Chondrocyte (in vitro differentiated cells): ENCODE results near the gene FGFR3. TPM values are rescaled to one million over a fixed set of nuclear protein-coding genes. Genes with fewer than 3 reads are reported as not detected.
"Not testable (repeated sequence)": the region's sequence is repeated elsewhere in the genome, so short reads cannot be mapped to it uniquely, and the experiment has no call there.

ENCODE experiments used
- DNase-seq: peaks from one replicate; pipeline ENCODE4 v3.0.0; 2021; ENCODE audit warnings: mixed read lengths, low spot score
- H3K27ac Mint-ChIP-seq: one replicate; pipeline ENCODE4 v1.8.0; 2021; ENCODE audit warnings: mild to moderate bottlenecking, moderate library complexity, mixed read lengths; ENCODE audit not compliant: unreplicated experiment
- H3K27me3 Mint-ChIP-seq: 2 replicates; pipeline ENCODE4 v1.8.0; 2021; ENCODE audit warnings: low read depth, mixed read lengths
- H3K36me3 Mint-ChIP-seq: 2 replicates; pipeline ENCODE4 v1.8.0; 2021; ENCODE audit warnings: low read depth, mixed read lengths
- H3K4me1 Mint-ChIP-seq: 2 replicates; pipeline ENCODE4 v1.8.0; 2021; ENCODE audit warnings: low read depth, mild to moderate bottlenecking, mixed read lengths
- H3K4me3 Mint-ChIP-seq: one replicate; pipeline ENCODE4 v1.8.0; 2021; ENCODE audit warnings: mild to moderate bottlenecking, moderate library complexity, mixed read lengths; ENCODE audit not compliant: unreplicated experiment
- H3K9me3 Mint-ChIP-seq: 2 replicates; pipeline ENCODE4 v1.8.0; 2021; ENCODE audit warnings: low read depth, mixed read lengths
- total RNA-seq: library from RNA; stranded (reverse); gene quantifications from 3 replicates; pipeline ENCODE4 v1.2.1, GENCODE V29; 2021
- TF ChIP-seq, protein P1 (sequence below): fragments of 200-600 bp; sonication (generic); IDR thresholded peaks from 2 replicates; pipeline ENCODE4 v1.5.0; 2021; ENCODE audit warnings: antibody characterized with exemption, mild to moderate bottlenecking, moderate library complexity

FGFR3 gene
- total RNA-seq, 1 donor from 2014 or later, result 1.3 TPM

DNA sequence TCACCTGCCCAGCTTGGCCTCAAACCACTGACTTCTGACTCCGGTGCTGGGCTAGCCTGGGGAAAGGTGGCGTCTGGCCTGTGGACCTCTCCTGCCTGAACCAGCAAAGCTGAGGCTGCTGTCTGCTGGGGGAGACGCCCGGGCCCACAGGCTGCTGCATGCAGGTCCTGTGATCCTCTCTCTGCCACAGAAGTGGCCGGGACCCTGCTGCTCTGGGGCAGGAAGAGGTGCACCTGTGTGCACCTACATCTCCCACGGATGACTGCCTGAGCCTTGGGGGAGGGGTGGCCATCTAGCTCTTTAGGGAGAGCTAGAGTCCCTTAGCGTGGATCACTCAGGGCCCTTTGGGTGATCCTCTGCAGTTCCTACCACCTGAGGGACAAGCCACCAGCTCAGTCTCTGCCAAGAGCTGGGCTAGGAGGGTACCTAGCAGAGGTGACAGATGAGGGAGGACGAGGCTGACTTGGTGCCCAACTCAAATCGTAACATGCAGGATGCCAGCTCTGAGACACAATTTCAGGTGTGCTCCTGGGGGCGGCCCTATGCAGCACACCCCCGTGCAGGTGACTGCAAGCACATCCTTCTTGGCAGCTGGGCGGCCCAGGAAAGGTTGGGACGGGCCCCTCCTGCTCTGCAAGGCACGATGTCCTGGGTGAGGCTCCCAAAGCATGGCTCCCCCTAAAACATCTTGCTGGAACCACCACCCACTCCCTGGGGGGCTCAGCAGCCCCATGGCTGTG lies 40.4 kb downstream of the FGFR3 start:
- Mint-ChIP-seq H3K27me3 (no peaks in the 10 kb centered on the region), H3K4me3 (no peak overlapping the region), H3K27ac (no peak overlapping the region), H3K36me3 (peaks cover 21% of the 10 kb centered on the region), H3K9me3 (no peaks in the 10 kb centered on the region), H3K4me1 (no peaks in the 10 kb centered on the region)
- DNase-seq, result no peak
- TF ChIP-seq, protein P1, sequence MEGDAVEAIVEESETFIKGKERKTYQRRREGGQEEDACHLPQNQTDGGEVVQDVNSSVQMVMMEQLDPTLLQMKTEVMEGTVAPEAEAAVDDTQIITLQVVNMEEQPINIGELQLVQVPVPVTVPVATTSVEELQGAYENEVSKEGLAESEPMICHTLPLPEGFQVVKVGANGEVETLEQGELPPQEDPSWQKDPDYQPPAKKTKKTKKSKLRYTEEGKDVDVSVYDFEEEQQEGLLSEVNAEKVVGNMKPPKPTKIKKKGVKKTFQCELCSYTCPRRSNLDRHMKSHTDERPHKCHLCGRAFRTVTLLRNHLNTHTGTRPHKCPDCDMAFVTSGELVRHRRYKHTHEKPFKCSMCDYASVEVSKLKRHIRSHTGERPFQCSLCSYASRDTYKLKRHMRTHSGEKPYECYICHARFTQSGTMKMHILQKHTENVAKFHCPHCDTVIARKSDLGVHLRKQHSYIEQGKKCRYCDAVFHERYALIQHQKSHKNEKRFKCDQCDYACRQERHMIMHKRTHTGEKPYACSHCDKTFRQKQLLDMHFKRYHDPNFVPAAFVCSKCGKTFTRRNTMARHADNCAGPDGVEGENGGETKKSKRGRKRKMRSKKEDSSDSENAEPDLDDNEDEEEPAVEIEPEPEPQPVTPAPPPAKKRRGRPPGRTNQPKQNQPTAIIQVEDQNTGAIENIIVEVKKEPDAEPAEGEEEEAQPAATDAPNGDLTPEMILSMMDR, result no peak

- Mint-ChIP-seq H3K4me1 (no peaks in the 10 kb centered on the region), H3K4me3 (no peak overlapping the region), H3K9me3 (no peaks in the 10 kb centered on the region), H3K36me3 (peaks cover 25% of the 10 kb centered on the region), H3K27ac (no peak overlapping the region), H3K27me3 (no peaks in the 10 kb centered on the region)
- TF ChIP-seq, protein P1, result no peak
- no peak for DNase-seq
These were observed 41.1 kb downstream of the FGFR3 start for GRCh38 chr4:1834047-1834775.

DNA sequence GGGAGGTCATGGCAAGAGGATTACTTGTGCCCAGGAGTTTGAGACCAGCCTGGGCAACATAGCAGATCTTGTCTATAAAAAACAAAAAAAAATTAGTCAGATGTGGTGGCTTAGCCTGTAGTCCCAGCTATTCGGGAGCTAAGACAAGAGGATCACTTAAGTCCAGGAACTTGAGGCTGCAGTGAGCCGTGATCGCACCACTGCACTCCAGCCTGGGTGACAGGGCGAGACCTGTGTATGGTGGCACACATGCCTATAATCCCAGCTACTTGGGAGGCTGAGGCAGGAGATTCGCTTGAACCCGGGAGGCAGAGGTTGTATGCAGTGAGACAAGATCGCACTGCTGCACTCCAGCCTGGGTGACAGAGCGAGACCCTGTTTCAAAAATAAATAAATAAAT lies 42.7 kb downstream of the FGFR3 start:
- not testable (repeated sequence) for H3K27me3 Mint-ChIP-seq, H3K9me3 Mint-ChIP-seq, H3K4me3 Mint-ChIP-seq, H3K4me1 Mint-ChIP-seq, DNase-seq, H3K27ac Mint-ChIP-seq
- H3K36me3 Mint-ChIP-seq, result peaks cover 28% of the 10 kb centered on the region

GRCh38 chr4:1836650-1837049 lies 43.6 kb downstream of the FGFR3 start:
- Mint-ChIP-seq H3K4me3 (no peak overlapping the region), H3K4me1 (peaks cover 3% of the 10 kb centered on the region), H3K9me3 (no peaks in the 10 kb centered on the region), H3K36me3 (peaks cover 26% of the 10 kb centered on the region), H3K27ac (no peak overlapping the region), H3K27me3 (no peaks in the 10 kb centered on the region)
- no peak for DNase-seq
- TF ChIP-seq, protein P1, result no peak

GRCh38 chr4:1837069-1837468 lies 44.0 kb downstream of the FGFR3 start:
- TF ChIP-seq, protein P1, result no peak
- no peaks in the 10 kb centered on the region for H3K9me3 Mint-ChIP-seq
- H3K4me3 Mint-ChIP-seq, result no peak overlapping the region
- H3K4me1 Mint-ChIP-seq, result peaks cover 7% of the 10 kb centered on the region
- H3K27ac Mint-ChIP-seq, result no peak overlapping the region
- H3K36me3 Mint-ChIP-seq, result peaks cover 24% of the 10 kb centered on the region
- no peak for DNase-seq
- no peaks in the 10 kb centered on the region for H3K27me3 Mint-ChIP-seq
